Activated naive CD8-positive, alpha-beta T cell treated with anti-CD3 and anti-CD28 coated beads, Interleukin-2, amount 10 ng/mL, durations not matched to agents 7 days and 5 days (primary cell): ENCODE results near the gene KDM4C. TPM values are rescaled to one million over a fixed set of nuclear protein-coding genes. Genes with fewer than 3 reads are reported as not detected.

ENCODE experiments used
- ATAC-seq: fragments of 150-1000 bp; cut with Tn5 transposase; one replicate; pipeline ENCODE4 v1.10.0; 2021; ENCODE audit warnings: low read depth, moderate library complexity
- POLR2A ChIA-PET: fragments of 350-600 bp; sonication (Branson Sonifier 250); formaldehyde crosslinking; loops from one replicate; lab custom pipeline; 2021; ENCODE audit warnings: antibody characterized with exemption; lab: Charles Lee
- DNase-seq: peaks from one replicate; pipeline ENCODE4 v3.0.0; 2021
- H3K27ac Mint-ChIP-seq: one replicate; pipeline ENCODE4 v1.8.0; 2022; ENCODE audit warnings: mild to moderate bottlenecking, mixed read lengths
- H3K27me3 Mint-ChIP-seq: one replicate; pipeline ENCODE4 v1.8.0; 2022; ENCODE audit warnings: mild to moderate bottlenecking, moderate library complexity, mixed read lengths
- H3K36me3 Mint-ChIP-seq: one replicate; pipeline ENCODE4 v1.8.0; 2021; ENCODE audit warnings: mild to moderate bottlenecking, mixed read lengths
- H3K4me1 Mint-ChIP-seq: one replicate; pipeline ENCODE4 v1.8.0; 2021; ENCODE audit warnings: mixed read lengths
- H3K4me3 Mint-ChIP-seq: one replicate; pipeline ENCODE4 v1.8.0; 2022; ENCODE audit warnings: mild to moderate bottlenecking, moderate library complexity, mixed read lengths
- H3K9me3 Mint-ChIP-seq: one replicate; pipeline ENCODE4 v1.8.0; 2021; ENCODE audit warnings: mixed read lengths
- total RNA-seq, 2 experiments: library from RNA; stranded (reverse); gene quantifications; one replicate each; pipeline ENCODE4 v1.2.3, GENCODE V29; 2021

The KDM4C gene
- total RNA-seq, 2 experiments from 2014 or later, result 75.2 to 77.1 TPM

- ATAC-seq (no peak), DNase-seq (no peak)
- Mint-ChIP-seq H3K4me3 (no peak overlapping the region), H3K36me3 (peaks cover 26% of the 10 kb centered on the region), H3K27ac (no peak overlapping the region), H3K9me3 (no peaks in the 10 kb centered on the region), H3K27me3 (no peaks in the 10 kb centered on the region), H3K4me1 (peaks cover 8% of the 10 kb centered on the region)
- POLR2A ChIA-PET, result interaction anchor here (0.6 kb wide), 1 partner anchor 128 kb away, joined by 4 read pairs; no protein-coding TSS in a partner anchor
Measured at GRCh38 chr9:6827439-6828145, 69.8 kb downstream of the KDM4C start.

DNA sequence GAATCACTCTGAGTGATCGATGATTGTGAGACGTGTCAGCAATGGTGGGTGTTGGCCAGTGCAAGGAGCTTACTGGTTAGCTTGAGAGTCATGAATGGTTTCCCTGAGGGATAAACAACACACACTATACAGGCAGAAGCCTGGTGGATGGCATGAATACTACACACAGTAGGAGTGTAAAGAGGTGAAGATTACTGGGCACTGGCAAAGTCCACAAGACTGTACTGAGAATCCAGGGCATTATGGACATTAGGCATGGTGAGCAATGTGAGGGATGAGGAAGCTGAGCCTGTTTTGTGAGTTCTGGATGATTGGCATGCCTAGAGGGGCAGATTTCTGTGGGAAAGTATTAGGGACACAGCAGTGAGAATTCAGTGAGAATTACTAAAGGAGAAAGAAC lies 71.3 kb downstream of the KDM4C start:
- ATAC-seq, result no peak
- Mint-ChIP-seq H3K27ac (peak overlapping the region; percentile 10), H3K36me3 (peaks cover 23% of the 10 kb centered on the region), H3K4me3 (no peak overlapping the region), H3K4me1 (peaks cover 5% of the 10 kb centered on the region), H3K27me3 (no peaks in the 10 kb centered on the region), H3K9me3 (no peaks in the 10 kb centered on the region)
- POLR2A ChIA-PET, result interaction anchor here (0.7 kb wide), 1 partner anchor 71 kb away, joined by 3 read pairs; the partner anchor contains the start of gene KDM4C
- no peak for DNase-seq

GRCh38 chr9:6829536-6829935 lies 71.8 kb downstream of the KDM4C start:
- Mint-ChIP-seq H3K4me1 (peaks cover 5% of the 10 kb centered on the region), H3K36me3 (peaks cover 28% of the 10 kb centered on the region), H3K4me3 (no peak overlapping the region), H3K27ac (no peak overlapping the region), H3K27me3 (no peaks in the 10 kb centered on the region), H3K9me3 (no peaks in the 10 kb centered on the region)
- DNase-seq (no peak), ATAC-seq (no peak)
- POLR2A ChIA-PET, result interaction anchor here (0.7 kb wide), 1 partner anchor 72 kb away, joined by 3 read pairs; the partner anchor contains the start of gene KDM4C

DNA sequence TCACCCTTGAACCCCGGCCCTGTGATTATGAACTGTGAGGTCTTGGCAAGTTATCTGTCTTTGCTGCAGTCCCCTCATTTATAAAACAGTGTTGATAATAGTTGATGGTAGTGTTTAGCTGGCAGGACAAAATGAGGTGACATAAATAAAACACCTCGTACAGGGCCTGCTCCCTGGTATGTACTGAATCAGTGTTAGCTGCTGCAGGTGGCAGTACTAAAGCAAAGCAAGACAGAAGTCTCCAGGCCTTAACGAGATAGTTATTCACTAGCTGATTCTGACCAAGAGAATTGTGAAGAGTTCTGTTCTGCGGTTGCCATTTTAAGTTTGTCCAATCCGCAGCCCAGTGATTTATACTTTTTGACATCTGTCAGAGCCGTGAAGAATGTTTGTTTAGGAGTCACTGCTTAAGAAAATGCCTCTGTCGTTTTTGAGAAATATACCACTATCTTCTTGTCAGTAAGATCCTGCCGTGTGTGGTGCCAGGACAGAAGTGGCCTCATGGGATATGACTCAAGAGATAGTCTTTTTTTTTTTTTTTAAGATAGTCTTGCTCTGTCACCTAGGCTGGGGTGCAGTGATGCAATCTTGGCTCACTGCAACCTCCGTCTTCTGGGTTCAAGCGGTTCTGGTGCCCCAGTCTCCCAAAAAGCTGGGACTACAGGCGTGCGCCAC lies 75.9 kb downstream of the KDM4C start:
- Mint-ChIP-seq H3K4me3 (no peak overlapping the region), H3K4me1 (peaks cover 2% of the 10 kb centered on the region), H3K9me3 (peaks cover 2% of the 10 kb centered on the region), H3K27me3 (no peaks in the 10 kb centered on the region), H3K36me3 (peaks cover 42% of the 10 kb centered on the region), H3K27ac (no peak overlapping the region)
- POLR2A ChIA-PET, result no interaction called here
- ATAC-seq (no peak), DNase-seq (no peak)

- Mint-ChIP-seq H3K4me3 (no peak overlapping the region), H3K9me3 (peaks cover 2% of the 10 kb centered on the region), H3K36me3 (peaks cover 36% of the 10 kb centered on the region), H3K27me3 (no peaks in the 10 kb centered on the region), H3K4me1 (no peaks in the 10 kb centered on the region), H3K27ac (no peak overlapping the region)
- ATAC-seq (no peak), DNase-seq (no peak)
- POLR2A ChIA-PET, result no interaction called here
Measured at GRCh38 chr9:6834306-6834705, 76.5 kb downstream of the KDM4C start.

DNA sequence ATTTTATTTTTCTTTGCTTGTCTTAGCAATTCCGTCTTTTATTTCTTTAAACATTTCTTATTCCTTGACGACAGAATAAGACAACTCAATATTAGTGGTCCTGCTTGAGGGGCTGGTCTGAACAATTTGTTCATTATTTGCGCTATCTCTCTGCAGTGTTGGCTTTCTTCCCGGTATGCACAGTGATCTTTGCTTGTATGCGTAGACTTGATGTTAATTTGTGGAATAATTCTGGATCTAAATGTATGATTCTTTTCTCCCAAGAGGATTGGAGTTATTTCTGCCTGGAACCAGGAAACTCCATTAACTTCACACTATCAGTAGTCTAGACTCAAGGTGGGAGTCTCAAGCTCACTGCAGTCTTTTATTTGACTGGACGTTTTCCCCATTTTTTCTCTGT lies 80.4 kb downstream of the KDM4C start:
- Mint-ChIP-seq H3K27me3 (no peaks in the 10 kb centered on the region), H3K4me3 (no peak overlapping the region), H3K9me3 (peaks cover 2% of the 10 kb centered on the region), H3K4me1 (peaks cover 2% of the 10 kb centered on the region), H3K36me3 (peaks cover 29% of the 10 kb centered on the region), H3K27ac (no peak overlapping the region)
- ATAC-seq (no peak), DNase-seq (no peak)
- POLR2A ChIA-PET, result interaction anchor here (0.5 kb wide), 1 partner anchor 21 kb away, joined by 4 read pairs; no protein-coding TSS in a partner anchor

DNA sequence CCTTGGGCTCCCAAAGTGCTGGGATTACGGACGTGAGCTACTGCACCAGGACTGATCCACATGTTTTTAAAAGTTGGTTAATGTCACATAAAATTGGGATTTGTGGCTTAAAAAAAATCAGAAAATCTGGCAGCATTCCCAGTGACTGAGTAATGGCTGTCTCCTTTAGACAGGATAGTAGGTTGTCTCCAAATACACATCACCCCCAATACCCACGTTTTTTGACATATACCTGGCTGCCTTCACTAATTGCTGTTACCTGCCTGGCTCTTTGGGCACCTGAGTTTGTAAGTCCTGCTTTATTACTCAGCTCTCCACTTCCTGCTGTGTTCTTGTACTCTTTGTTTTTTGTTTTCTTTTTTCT lies 84.8 kb downstream of the KDM4C start:
- DNase-seq (no peak), ATAC-seq (no peak)
- Mint-ChIP-seq H3K4me3 (no peak overlapping the region), H3K4me1 (peaks cover 4% of the 10 kb centered on the region), H3K27ac (no peak overlapping the region), H3K27me3 (no peaks in the 10 kb centered on the region), H3K9me3 (no peaks in the 10 kb centered on the region), H3K36me3 (peaks cover 6% of the 10 kb centered on the region)
- POLR2A ChIA-PET, result interaction anchor here (0.6 kb wide), 1 partner anchor 12 kb away, joined by 3 read pairs; no protein-coding TSS in a partner anchor

DNA sequence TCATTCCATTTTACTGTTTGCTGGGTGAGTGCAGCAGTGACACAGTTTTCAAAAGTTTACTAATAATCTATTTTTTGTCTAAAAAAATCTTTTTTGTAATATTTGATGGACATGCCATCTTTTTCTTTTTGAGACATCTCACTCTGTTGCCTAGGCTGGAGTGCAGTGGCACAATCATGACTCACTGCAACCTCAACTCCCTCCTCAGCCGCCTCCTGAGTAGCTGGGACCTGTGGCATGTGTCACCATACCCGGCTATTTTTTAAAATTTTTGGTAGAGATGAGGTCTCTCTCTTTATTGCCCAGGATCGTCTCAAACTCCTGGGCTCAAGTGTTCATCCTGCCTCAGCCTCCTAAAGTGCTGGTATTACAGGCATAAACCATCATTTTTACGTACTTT lies 86.0 kb downstream of the KDM4C start:
- DNase-seq, result no peak
- ATAC-seq, result no peak
- H3K36me3 Mint-ChIP-seq, result peaks cover 6% of the 10 kb centered on the region
- POLR2A ChIA-PET, result no interaction called here
- no peak overlapping the region for H3K4me3 Mint-ChIP-seq
- H3K27ac Mint-ChIP-seq, result no peak overlapping the region
- H3K4me1 Mint-ChIP-seq, result peaks cover 4% of the 10 kb centered on the region
- no peaks in the 10 kb centered on the region for H3K27me3 Mint-ChIP-seq
- no peaks in the 10 kb centered on the region for H3K9me3 Mint-ChIP-seq

GRCh38 chr9:6844267-6844666 lies 86.5 kb downstream of the KDM4C start:
- ATAC-seq (no peak), DNase-seq (no peak)
- Mint-ChIP-seq H3K27ac (no peak overlapping the region), H3K27me3 (no peaks in the 10 kb centered on the region), H3K4me1 (peaks cover 4% of the 10 kb centered on the region), H3K9me3 (no peaks in the 10 kb centered on the region), H3K4me3 (no peak overlapping the region), H3K36me3 (peaks cover 9% of the 10 kb centered on the region)
- POLR2A ChIA-PET, result no interaction called here

GRCh38 chr9:6845128-6845826 lies 87.5 kb downstream of the KDM4C start:
- Mint-ChIP-seq H3K36me3 (peaks cover 16% of the 10 kb centered on the region), H3K27ac (no peak overlapping the region), H3K9me3 (no peaks in the 10 kb centered on the region), H3K4me1 (peaks cover 4% of the 10 kb centered on the region), H3K4me3 (no peak overlapping the region), H3K27me3 (no peaks in the 10 kb centered on the region)
- POLR2A ChIA-PET, result no interaction called here
- no peak for DNase-seq
- no peak for ATAC-seq

DNA sequence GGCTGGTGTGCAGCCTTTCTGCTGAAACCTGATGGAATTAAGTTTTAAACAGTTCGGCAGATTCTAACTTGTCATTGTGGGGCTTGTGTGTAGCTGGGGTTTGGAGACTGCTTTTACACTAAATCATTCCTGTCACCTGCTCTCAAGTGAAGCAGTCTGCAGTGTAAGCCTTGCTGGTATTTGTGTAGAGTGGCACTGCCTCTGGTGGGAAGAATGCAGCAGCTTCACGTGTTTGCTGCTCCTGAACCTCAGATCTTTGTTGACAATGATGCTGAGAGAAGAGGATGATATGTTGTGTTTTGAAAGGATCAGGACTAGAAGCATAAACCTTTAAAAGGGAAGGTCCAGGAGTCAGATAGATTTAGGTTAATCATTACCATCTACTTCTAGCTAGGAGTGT lies 88.1 kb downstream of the KDM4C start:
- no peak overlapping the region for H3K4me3 Mint-ChIP-seq
- no peaks in the 10 kb centered on the region for H3K9me3 Mint-ChIP-seq
- POLR2A ChIA-PET, result no interaction called here
- ATAC-seq (no peak), DNase-seq (no peak)
- peaks cover 16% of the 10 kb centered on the region for H3K36me3 Mint-ChIP-seq
- no peak overlapping the region for H3K27ac Mint-ChIP-seq
- H3K4me1 Mint-ChIP-seq, result peaks cover 4% of the 10 kb centered on the region
- H3K27me3 Mint-ChIP-seq, result no peaks in the 10 kb centered on the region

DNA sequence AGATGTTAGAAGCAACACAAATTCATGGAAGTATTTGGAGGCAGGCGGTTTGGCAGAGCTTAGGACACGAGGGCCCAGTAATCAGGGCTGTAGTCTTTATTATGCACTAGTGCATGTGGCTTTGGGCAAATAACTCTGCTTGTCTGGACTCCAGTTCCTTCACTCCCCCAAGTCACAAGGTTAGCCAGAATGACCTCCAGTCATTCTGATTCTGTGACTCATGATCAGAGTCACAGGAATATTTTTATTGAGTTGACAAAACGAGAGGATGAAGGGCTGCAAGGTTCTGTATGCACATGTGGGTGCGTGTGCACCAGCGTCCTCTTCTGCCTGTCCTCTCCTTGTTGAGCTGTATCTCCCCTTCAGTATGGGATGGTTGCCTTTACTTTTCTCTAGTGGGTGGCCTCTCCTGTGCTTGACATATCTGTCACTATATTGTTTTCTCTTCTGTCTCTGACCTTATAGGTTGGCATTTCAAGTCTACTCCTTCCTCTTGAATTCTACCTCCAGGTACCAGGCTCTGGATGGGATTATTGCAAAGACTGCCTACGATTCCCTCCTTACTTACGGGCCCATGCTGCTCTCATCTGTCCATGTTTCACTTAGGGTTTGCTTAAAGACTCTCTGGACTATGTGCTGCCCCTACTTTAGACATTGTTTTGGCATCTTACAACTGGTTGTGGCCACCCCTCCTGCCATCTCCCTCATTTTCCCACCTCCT lies 94.6 kb downstream of the KDM4C start:
- no peaks in the 10 kb centered on the region for H3K9me3 Mint-ChIP-seq
- ATAC-seq (no peak), DNase-seq (no peak)
- peaks cover 32% of the 10 kb centered on the region for H3K36me3 Mint-ChIP-seq
- H3K27ac Mint-ChIP-seq, result no peak overlapping the region
- H3K27me3 Mint-ChIP-seq, result no peaks in the 10 kb centered on the region
- no peaks in the 10 kb centered on the region for H3K4me1 Mint-ChIP-seq
- H3K4me3 Mint-ChIP-seq, result no peak overlapping the region
- POLR2A ChIA-PET, result no interaction called here

- Mint-ChIP-seq H3K4me1 (no peaks in the 10 kb centered on the region), H3K4me3 (no peak overlapping the region), H3K36me3 (peaks cover 29% of the 10 kb centered on the region), H3K9me3 (no peaks in the 10 kb centered on the region), H3K27me3 (no peaks in the 10 kb centered on the region), H3K27ac (no peak overlapping the region)
- POLR2A ChIA-PET, result no interaction called here
- ATAC-seq (no peak), DNase-seq (no peak)
Measured at GRCh38 chr9:6855860-6856259, 98.1 kb downstream of the KDM4C start.
